GM12878 (cell line): Measurements from ENCODE around the gene APOBEC3B. TPM values are rescaled to one million over a fixed set of nuclear protein-coding genes. Genes with fewer than 3 reads are reported as not detected.

Source experiments
- ATAC-seq: fragments of 200-7000 bp; cut with Tn5 transposase; 3 replicates; pipeline ENCODE4 v1.9.1; 2020; ENCODE audit warnings: mild to moderate bottlenecking, moderate library complexity
- BruUV-seq: library from RNA; stranded (reverse); fragments of 400-500 nt; replicated peaks from 2 replicates; lab custom pipeline; 2021; lab: Mats Ljungman, UMichigan
- CTCF ChIA-PET: fragments of 300-600 bp; sonication (Branson Sonifier 250); formaldehyde crosslinking; extraction: SDS; loops from one replicate; lab custom pipeline; 2021; ENCODE audit warnings: inconsistent platforms; lab: Yijun Ruan, JAX
- POLR2A ChIA-PET: fragments of 350-600 bp; formaldehyde crosslinking; extraction: SDS; loops from one replicate; lab custom pipeline; 2021; ENCODE audit warnings: inconsistent platforms; lab: Charles Lee
- RAD21 ChIA-PET: fragments of 300-600 bp; sonication (Branson Sonifier 250); formaldehyde crosslinking; loops from one replicate; lab custom pipeline; 2023; ENCODE audit warnings: antibody characterized with exemption; ENCODE audit not compliant: unreplicated experiment; lab: Charles Lee
- SMC1A ChIA-PET: fragments of 300-600 bp; sonication (Branson Sonifier 250); formaldehyde crosslinking; loops from one replicate; lab custom pipeline; 2023; ENCODE audit not compliant: unreplicated experiment, uncharacterized antibody; lab: Charles Lee
- DNase-seq: peaks from one replicate; pipeline ENCODE4 v3.0.0-alpha.2; 2011; ENCODE audit warnings: low read depth, low spot score
- FAIRE-seq: peaks from 3 replicates; lab custom pipeline; 2011; peaks lifted over from hg19 to GRCh38; lab: Jason Lieb, UNC
- H2AFZ ChIP-seq: 2 replicates; pipeline ENCODE4 v1.6.0; 2011; ENCODE audit warnings: low read depth, low read length, control low read depth; ENCODE audit not compliant: control insufficient read depth
- H3K27ac ChIP-seq: 2 replicates; pipeline ENCODE4 v1.5.1; 2011; ENCODE audit warnings: control low read depth; ENCODE audit not compliant: control insufficient read depth, insufficient read depth
- H3K27me3 ChIP-seq, 2 experiments: replicated peaks in 1 of 2; 2 replicates each; pipeline versions ENCODE4 v1.6.0 to v1.6.1; 2011; ENCODE audit warnings: low read length in 1 of 2; ENCODE audit not compliant: control insufficient read depth in 2 of 2, insufficient read depth in 2 of 2
- H3K36me3 ChIP-seq, 2 experiments: 2 replicates each; pipeline ENCODE4 v1.5.1; 2011; ENCODE audit warnings: low read length in 1 of 2; ENCODE audit not compliant: control insufficient read depth in 2 of 2, insufficient read depth in 2 of 2
- H3K4me1 ChIP-seq: 2 replicates; pipeline ENCODE4 v1.6.1; 2011; ENCODE audit warnings: mild to moderate bottlenecking, low read length, moderate library complexity, mixed read lengths; ENCODE audit not compliant: control insufficient read depth, insufficient read depth
- H3K4me2 ChIP-seq: 2 replicates; pipeline ENCODE4 v1.6.0; 2011; ENCODE audit warnings: control low read depth; ENCODE audit not compliant: control insufficient read depth, insufficient read depth
- H3K4me3 ChIP-seq: fragments of 200-600 bp; sonication (generic); 2 replicates; pipeline ENCODE4 v1.5.1; 2016
- H3K79me2 ChIP-seq: 2 replicates; pipeline ENCODE4 v1.6.0; 2011; ENCODE audit warnings: low read length; ENCODE audit not compliant: control insufficient read depth, insufficient read depth
- H3K9ac ChIP-seq: 2 replicates; pipeline ENCODE4 v1.8.0; 2011; ENCODE audit warnings: low read length, control low read depth, mixed read lengths; ENCODE audit not compliant: control insufficient read depth, insufficient read depth
- H3K9me3 ChIP-seq: replicated peaks from 3 replicates; pipeline ENCODE4 v1.5.1; 2011; ENCODE audit warnings: mild to moderate bottlenecking, low read length; ENCODE audit not compliant: control insufficient read depth, insufficient read depth
- H4K20me1 ChIP-seq: 2 replicates; pipeline ENCODE4 v1.6.0; 2011; ENCODE audit not compliant: control insufficient read depth, insufficient read depth
- ATF2 ChIP-seq: IDR thresholded peaks from 2 replicates; pipeline ENCODE4 v1.6.1; 2012; ENCODE audit warnings: low read length, inconsistent platforms
- BCL11A ChIP-seq: IDR thresholded peaks from 2 replicates; pipeline ENCODE4 v1.6.1; 2011; ENCODE audit warnings: low read depth, low read length
- BMI1 ChIP-seq: fragments of 450-650 bp; IDR thresholded peaks from 2 replicates; pipeline ENCODE4 v1.6.1; 2016; ENCODE audit warnings: mild to moderate bottlenecking, moderate library complexity, borderline replicate concordance
- CBX3 ChIP-seq: fragments of 200-600 bp; sonication (generic); IDR thresholded peaks from 2 replicates; pipeline ENCODE4 v1.6.1; 2016; ENCODE audit warnings: low read depth, borderline replicate concordance
- CHD2 ChIP-seq: IDR thresholded peaks from 2 replicates; pipeline ENCODE4 v1.6.1; 2011; ENCODE audit warnings: low read depth, low read length, improper control_type of control experiment, borderline replicate concordance
- DPF2 ChIP-seq: fragments of 450-650 bp; IDR thresholded peaks from 2 replicates; pipeline ENCODE4 v1.6.1; 2017; ENCODE audit warnings: mild to moderate bottlenecking
- ETV6 ChIP-seq, 2 experiments: fragments of 450-650 bp in 1 of 2; IDR thresholded peaks in 1 of 2; conservative IDR thresholded peaks in 1 of 2; 2 replicates each; pipeline ENCODE4 v1.6.1; 2014; ENCODE audit warnings: antibody characterized with exemption in 1 of 2, borderline replicate concordance in 1 of 2, low read depth in 1 of 2, mild to moderate bottlenecking in 1 of 2, moderate library complexity in 1 of 2
- IRF3 ChIP-seq: fragments of 450-650 bp; IDR thresholded peaks from 2 replicates; pipeline ENCODE4 v1.6.1; 2014; ENCODE audit warnings: mild to moderate bottlenecking
- JUND ChIP-seq: IDR thresholded peaks from 2 replicates; pipeline ENCODE4 v1.6.1; 2012; ENCODE audit warnings: low read depth, mild to moderate bottlenecking, low read length, improper control_type of control experiment, moderate library complexity
- LARP7 ChIP-seq: fragments of 450-650 bp; IDR thresholded peaks from 2 replicates; pipeline ENCODE4 v1.6.1; 2017; ENCODE audit warnings: mild to moderate bottlenecking
- MAX ChIP-seq: IDR thresholded peaks from 2 replicates; pipeline ENCODE4 v1.6.1; 2012; ENCODE audit warnings: low read depth, low read length, improper control_type of control experiment
- POU2F2 ChIP-seq: IDR thresholded peaks from 3 replicates; pipeline ENCODE4 v1.6.1; 2011; ENCODE audit warnings: low read depth, mild to moderate bottlenecking, low read length, borderline replicate concordance
- PRDM15 ChIP-seq: fragments of 450-650 bp; formaldehyde crosslinking; IDR thresholded peaks from 2 replicates; pipeline ENCODE4 v1.4.0; 2020; ENCODE audit warnings: mild to moderate bottlenecking, moderate library complexity
- RAD51 ChIP-seq: fragments of 450-650 bp; IDR thresholded peaks from 2 replicates; pipeline ENCODE4 v1.6.1; 2016; ENCODE audit warnings: moderate library complexity, mild to moderate bottlenecking, inconsistent platforms
- RELA ChIP-seq: fragments of 450-650 bp; IDR thresholded peaks from 2 replicates; pipeline ENCODE4 v1.8.0; 2014; ENCODE audit warnings: borderline replicate concordance; ENCODE audit not compliant: partially characterized antibody
- SIN3A ChIP-seq: IDR thresholded peaks from 2 replicates; pipeline ENCODE4 v1.6.1; 2012; ENCODE audit warnings: low read depth, low read length, improper control_type of control experiment
- ZNF24 ChIP-seq: fragments of 450-650 bp; IDR thresholded peaks from 2 replicates; pipeline ENCODE4 v1.6.1; 2017; ENCODE audit warnings: antibody characterized with exemption, mild to moderate bottlenecking
- WGBS: methylation state at CpG from one replicate; pipeline ENCODE4 v1.1.6; 2016; ENCODE audit warnings: low lambda C conversion rate; ENCODE audit not compliant: insufficient replicate concordance, insufficient coverage; ENCODE audit errors: missing lambda C conversion rate; 5-methylcytosine and 5-hydroxymethylcytosine counted together
- in situ Hi-C: fragments of 300-500 bp; cut with MboI; formaldehyde crosslinking; loops from 9 replicates; pipeline ENCODE4 v1.14.3; 2018; ENCODE audit warnings: mixed read lengths
- intact Hi-C: fragments of 100-400 bp; cut with micrococcal nuclease; formaldehyde crosslinking; loops from one replicate; pipeline ENCODE4 v1.14.2; 2022; ENCODE audit not compliant: unreplicated experiment
- polyA plus RNA-seq, 11 experiments: library from polyadenylated mRNA; depleted of rRNA in 4 of 11; unstranded in 6 of 11; stranded (reverse) in 5 of 11; fragments of >200 nt; fragmentation: Nextera tagmentation in 4 of 11; fragmentation: Illumina TruSeq in 1 of 11; extraction: Ambion mirVana in 4 of 11; extraction: Trizol in 1 of 11; gene quantifications; 1 replicate in 1 of 11; 2 replicates in 10 of 11; pipeline versions ENCODE4 v1.2.1 to v1.2.3, GENCODE V29; 2011 to 2016; ENCODE audit warnings: inconsistent platforms in 2 of 11, missing spikeins in 2 of 11, low read depth in 1 of 11
- total RNA-seq, 4 experiments: library from RNA; depleted of rRNA in 3 of 4; stranded (reverse); fragments of >200 nt in 3 of 4; fragmentation: Illumina TruSeq in 1 of 4; extraction: Trizol in 1 of 4; gene quantifications; 2 replicates each; pipeline versions ENCODE4 v1.2.1 to v1.2.3, GENCODE V29; 2013 to 2021

The APOBEC3B gene
- total and polyA plus RNA-seq, 10 of the 15 experiments (the other 5 are each of a cell fraction or from before 2014, with no cell fraction given) = 2.4 to 75.1 (median 30.9) TPM

- intact Hi-C loops (loop anchor here (5.0 kb wide), 1 partner anchor 38 kb away; the partner anchor contains the start of gene APOBEC3B), in situ Hi-C loops (no loop called here)
- H3K4me2 ChIP-seq = no peak overlapping the region
- ChIA-PET CTCF (interaction anchor here (1.1 kb wide), 1 partner anchor 29 kb away, joined by 3 read pairs; no protein-coding TSS in a partner anchor), POLR2A (interaction anchor here (1.0 kb wide), 1 partner anchor 9 kb away, joined by 3 read pairs; no protein-coding TSS in a partner anchor), RAD21 (no interaction called here), SMC1A (no interaction called here)
- WGBS = 68% methylated on average over 7 of the region's 7 CpGs
- no peak overlapping the region for H3K27ac ChIP-seq
- no TSS peak for BruUV-seq
- H3K79me2 ChIP-seq = no peaks in the 10 kb centered on the region
- no peak overlapping the region for H3K4me3 ChIP-seq
- H4K20me1 ChIP-seq = no peaks in the 10 kb centered on the region
- H3K36me3 ChIP-seq = no peaks in the 10 kb centered on the region
- H3K9ac ChIP-seq = no peak overlapping the region
- no peak overlapping the region for H2AFZ ChIP-seq
- FAIRE-seq (no peak), ATAC-seq (no peak), DNase-seq (no peak)
- no peaks in the 10 kb centered on the region for H3K27me3 ChIP-seq
- H3K4me1 ChIP-seq = peaks cover 39% of the 10 kb centered on the region
- TF ChIP-seq CHD2 (no peak), BCL11A (no peak), ETV6 (conservative IDR thresholded peaks at IDR 0.05 in 1 of 2, IDR thresholded peaks at IDR 0.05 in 1 of 2; ENCODE audit: borderline replicate concordance in 1 of 2, low read depth in 1 of 2) (no peak), ZNF24 (no peak), DPF2 (no peak), MAX (no peak), RAD51 (no peak), PRDM15 (no peak), RELA (no peak), CBX3 (no peak), JUND (no peak), ATF2 (no peak), BMI1 (no peak), LARP7 (no peak), POU2F2 (no peak), SIN3A (no peak), IRF3 (no peak)
- no peaks in the 10 kb centered on the region for H3K9me3 ChIP-seq
Measured at GRCh38 chr22:38944653-38945052, 37.5 kb upstream of the APOBEC3B start.
